Fibroblast of skin of right biceps (primary cell): ENCODE data around the gene UBE2F.
"Not testable (repeated sequence)": the region's sequence is repeated elsewhere in the genome, so short reads cannot be mapped to it uniquely, and the experiment has no call there.

Experiments used
- DNase-seq: peaks from one replicate; pipeline ENCODE4 v3.0.0-alpha.2; 2013

UBE2F gene

DNA sequence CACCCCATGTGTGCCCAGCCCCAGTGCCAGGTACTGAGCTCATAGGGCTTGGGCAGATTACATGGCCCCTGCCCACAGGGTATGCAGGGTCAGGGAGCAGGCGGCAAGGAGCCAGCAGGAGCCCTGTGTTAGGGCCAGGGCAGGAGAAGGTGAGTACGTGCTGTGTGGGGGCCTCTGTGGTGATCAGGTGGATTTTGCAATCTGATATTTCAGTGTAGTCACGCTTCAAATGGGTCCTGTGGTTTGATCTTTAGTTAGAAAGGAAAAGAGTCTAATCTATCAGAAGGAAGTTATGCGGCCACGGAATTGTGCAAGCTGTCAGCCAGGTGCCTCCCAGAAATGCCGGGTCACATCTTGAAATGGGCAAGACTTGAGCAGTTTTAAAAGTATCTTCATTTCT, 13.9 kb downstream of the UBE2F start:
- DNase-seq, result no peak

DNA sequence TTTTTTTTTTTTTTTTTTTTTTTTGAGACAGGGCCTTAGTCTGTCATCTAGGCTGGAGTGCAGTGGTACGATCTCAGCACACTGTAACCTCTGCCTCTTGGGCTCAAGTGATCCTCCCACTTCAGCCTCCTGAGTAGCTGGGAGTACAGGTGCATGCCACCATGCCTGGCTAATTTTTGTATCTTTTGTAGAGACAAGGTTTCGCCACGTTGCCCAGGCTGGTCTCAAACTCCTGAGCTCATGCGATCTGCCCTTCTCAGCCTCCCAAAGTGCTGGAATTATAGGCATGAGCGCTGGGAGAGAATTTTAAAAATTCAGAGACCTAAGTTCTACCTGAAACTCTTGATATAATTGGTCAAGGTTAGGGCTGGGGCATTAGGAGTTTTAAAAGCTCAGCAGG, 14.8 kb downstream of the UBE2F start:
- DNase-seq, result not testable (repeated sequence)

DNA sequence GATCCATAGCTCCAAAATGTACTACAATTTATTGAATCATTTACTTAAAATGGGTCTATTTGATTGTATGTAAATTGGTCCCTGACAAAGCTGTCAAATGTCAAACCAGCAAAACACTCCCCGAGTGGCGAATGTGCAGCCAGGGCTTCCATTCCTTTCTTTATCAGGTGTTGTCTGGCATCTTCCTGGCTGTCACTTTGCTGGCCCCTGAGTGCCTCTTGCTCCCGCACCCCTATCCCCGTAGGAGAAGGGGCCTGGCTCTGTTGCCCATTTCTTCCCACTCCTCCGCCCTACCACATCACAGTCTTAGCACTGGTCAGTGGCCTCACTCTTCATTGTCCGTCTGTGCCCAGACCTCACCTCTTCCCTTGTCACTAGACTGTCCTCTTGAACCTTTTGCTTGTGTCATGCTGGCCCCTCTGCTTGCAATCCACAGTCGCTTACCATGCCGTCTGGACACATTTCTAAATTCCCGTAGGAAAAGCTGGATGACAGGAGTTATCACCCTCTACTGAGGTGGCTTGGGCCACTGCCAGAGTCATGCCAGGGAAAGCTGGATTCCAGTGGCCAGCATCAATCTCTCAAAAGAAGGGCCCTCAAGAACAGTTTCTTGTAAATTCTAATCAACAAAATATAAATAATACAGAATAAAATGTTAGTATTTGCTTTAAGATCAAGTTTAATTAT, 15.4 kb downstream of the UBE2F start:
- DNase-seq, result no peak

DNA sequence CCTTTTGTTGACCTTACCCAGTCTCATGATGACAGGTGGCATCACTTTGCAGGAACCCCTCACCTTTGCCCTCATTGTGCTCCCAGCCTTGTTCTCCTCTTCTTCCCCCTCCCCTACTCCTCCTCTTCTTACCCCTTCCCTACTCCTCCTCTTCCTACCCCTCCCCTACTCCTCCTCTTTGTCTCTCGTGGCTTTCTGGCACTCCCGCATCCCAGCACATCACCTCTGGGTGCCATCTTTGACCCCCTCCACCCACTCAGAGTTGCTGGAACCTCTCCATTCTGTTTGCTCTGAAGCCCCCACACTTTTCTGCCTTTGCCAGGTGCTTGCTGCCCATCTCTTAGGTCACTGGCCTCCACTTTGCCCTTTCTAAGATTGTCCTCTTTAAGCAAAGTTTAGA, 17.1 kb downstream of the UBE2F start:
- no peak for DNase-seq

DNA sequence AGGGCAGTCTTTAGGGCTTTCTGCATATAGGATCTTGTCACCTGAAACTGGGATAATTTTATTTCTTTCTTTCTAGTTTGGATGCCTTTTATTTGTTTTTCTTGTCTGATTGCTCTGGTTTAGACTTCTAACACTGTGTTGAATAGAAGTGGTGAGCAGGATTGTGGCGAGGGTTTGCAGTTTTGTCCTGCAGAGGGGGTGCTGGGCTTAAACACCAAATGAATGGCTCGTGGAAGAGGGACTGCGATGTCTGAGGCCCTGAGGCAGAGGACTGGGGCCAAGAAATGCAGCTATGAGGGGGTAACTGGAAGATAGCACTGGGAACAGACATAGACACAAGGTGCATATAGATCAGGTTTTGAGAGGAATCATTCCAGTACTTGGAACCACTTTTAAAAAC, 20.5 kb downstream of the UBE2F start:
- DNase-seq, result no peak

DNA sequence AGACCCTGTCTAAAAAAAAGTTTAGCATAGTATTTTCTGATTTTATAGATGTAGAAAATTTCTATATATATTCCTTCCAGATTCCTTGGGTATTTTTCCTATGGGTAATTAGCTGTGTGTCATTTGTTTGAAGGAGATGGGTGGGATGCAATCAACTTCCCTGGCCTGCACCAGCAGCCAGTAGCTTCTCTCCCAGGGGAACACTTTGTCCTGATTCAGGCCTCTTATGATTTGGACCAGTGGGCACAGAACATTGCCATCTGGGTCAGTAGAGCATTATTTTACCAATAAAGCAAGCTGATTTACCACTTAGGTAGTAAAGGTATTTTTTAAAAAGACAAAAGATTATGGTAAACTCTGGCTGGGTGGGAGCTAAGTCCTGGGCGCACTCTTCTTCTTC, 26.9 kb downstream of the UBE2F start:
- DNase-seq, result no peak

DNA sequence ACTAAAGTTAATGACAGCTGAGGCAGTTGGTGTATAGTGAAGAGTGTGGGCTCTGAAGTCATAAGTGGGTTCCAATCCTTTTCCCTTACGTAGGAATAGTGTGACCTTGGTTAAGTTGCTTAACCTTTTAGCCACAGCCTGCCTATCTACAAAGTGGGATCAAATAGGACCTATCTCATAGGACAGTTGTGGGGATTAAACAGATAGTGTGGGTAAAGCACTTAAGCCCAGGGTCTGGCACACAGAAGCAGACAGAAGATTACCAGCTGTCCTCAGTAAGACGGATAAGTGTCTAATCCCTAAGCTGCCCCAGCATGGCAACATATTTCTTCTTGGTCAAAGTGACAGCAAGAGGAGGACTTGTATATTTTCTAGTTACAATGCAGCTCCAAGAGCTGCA, 28.2 kb downstream of the UBE2F start:
- no peak for DNase-seq

DNA sequence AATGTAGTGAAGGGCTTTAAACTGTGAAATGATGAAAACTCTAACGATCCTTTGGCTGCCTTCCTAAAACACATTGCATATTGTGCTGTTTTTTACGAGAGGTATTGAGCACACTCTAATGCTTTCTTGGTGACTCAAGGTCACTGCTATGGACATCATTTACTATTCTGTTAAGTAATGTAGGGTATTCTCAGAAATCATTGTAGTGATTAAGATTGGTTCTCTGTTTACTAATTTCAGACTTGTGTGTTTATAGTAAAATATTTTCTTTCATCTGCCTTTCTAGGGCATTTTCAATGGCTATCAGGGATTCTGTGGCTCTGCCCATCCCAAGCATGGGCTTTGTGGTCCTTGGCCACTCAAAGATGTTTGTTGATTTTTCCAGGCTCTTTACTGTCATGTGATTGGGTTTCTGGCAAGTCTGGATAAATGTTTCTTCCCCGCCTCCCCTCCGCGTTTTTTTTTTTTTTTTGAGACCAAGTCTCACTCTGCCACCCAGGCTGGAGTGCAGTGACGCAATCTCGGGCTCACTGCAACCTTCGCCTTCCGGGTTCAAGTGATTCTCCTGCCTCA, 29.3 kb downstream of the UBE2F start:
- peak; percentile 47 for DNase-seq

DNA sequence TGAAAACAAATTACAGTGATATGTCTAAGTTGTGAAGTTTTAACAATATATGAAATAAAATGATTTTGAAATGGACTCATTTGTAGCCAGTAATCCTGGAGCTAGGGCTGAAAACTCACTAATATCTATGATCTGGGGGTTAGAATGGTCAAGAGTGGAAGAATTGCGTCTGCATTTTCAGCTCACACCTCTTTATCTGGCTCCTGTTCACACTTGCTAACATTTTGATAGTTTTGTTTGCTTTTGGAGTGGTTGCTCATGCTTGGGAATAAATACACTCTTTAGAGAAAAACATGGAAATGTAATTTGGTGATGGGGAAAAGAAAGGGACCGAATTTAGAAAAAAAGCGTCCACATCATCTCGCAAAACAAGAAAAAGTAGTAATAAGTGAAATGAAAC, 30.7 kb downstream of the UBE2F start:
- DNase-seq, result no peak

DNA sequence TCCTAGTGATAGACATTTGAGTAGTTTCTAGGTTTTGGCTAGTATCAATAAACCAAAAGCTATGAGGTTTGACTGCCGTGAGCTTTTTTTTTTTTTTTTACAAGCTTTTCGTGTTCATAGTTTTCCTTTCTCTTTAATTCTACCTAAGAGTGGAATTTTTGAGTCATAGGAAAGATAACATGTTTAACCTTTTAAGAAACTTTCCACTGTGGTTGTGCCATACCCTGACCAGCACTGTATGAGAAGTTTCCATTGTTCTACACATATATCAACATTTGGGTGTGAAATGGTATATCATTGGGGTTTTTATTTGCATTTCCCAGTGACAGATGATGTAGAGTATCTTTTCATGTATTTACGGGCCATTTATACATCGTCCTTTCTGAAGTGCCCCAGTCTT, 31.7 kb downstream of the UBE2F start:
- DNase-seq, result peak; percentile 9

DNA sequence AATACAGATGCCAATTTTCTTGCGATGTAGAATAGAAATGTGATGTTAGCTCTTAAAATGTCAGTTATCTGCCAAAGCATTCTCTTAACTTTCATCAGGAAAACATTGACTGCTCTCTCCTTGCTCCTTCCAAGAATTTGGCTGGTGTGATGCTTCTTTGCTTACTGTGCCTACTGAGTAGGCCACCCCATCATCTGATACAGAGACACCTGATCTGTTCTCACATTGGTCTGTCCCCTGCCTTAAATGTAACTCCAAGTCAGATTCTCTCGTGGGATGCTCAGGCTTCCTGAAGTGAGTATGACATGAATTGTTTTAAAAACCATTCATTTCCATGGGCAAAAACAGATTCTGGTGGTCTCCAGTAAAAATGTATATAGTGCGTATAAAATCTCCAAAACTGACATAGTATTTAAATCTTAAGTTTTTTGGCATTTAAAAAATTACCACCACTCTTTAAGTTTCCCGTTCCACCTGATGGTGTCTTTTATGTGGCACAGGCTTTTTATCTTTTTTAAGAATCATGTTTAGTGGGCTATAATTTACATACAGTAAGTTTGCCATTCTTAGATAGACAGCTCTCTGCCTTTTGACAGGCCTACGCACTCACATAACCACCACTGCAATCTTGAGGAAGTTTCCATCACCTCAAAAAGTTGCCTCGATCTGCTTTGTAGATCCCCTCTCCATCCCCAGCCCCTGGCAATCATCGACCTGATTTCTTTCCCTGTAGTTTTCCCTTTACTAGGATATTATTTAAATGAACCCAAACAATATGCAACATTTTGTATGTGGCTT, 36.6 kb downstream of the UBE2F start:
- no peak for DNase-seq

DNA sequence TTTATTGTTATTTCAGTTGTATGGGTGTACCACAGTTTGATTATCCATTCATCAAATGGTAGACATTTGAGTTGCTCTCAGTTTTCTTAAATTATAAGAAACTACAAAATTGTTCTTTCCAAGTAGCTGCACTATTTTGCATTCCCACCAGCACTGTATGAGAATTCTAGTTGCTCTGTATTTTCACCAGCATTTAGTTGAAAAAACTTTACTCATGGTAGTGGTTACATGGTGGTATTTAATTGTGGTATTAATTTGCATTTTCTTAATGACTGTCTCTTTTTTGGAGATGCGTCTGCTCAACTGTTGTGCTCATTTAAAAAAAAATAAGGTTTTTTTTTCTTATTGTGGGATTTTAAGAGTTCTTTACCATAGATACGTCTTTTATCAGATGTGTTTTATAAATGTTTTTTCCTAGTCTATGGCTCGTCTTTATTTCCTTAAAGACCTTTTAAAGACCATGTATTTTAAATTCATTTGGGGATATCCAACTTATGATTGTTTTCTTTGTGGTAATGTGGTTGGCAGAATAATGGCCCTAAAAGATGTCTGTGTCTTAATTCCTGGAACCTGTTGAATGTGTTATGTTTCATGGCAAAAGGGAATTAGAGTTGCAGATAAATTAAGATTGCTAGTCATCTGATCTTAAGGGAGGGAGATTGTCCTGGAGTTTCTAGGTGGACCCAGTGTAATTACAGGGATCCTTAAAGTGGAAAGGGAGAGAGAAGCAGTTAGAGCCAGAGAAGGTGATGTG, 37.4 kb downstream of the UBE2F start:
- DNase-seq, result no peak

DNA sequence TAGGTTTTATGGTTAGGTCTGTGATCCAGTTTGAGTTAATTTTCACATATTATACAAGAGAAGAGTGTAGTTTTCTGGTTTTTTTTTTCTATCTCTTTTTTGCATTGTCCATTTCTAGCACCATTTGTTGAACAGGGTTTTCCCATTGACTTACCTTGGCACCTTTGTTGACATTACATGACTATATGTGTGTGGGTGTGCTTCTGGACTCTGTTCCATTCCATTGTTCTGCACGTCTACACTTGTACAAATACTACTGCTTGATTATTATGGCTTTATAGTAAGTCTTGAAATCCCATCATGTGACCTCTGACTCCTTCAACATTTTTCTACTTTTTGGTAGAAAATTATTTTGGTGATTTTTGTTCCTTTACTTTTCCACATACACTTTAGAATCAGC, 38.7 kb downstream of the UBE2F start:
- no peak for DNase-seq

DNA sequence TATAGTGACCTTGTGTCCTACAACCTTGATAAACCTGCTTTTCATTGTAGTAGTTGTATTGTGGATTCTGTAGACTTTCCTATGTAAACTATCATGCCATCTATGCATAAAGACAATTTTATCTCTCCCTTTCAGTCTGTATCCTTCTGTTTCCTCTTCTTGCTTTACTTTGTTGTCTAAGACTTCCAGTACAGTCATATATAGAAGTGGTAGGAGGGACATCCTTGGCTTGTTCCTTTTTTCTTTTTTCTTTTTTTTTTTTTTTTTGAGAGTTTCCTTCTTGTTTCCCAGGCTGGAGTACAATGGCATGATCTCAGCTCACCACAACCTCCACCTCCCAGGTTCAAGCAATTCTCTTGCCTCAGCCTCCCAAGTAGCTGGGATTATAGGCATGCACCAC, 39.7 kb downstream of the UBE2F start:
- no peak for DNase-seq

DNA sequence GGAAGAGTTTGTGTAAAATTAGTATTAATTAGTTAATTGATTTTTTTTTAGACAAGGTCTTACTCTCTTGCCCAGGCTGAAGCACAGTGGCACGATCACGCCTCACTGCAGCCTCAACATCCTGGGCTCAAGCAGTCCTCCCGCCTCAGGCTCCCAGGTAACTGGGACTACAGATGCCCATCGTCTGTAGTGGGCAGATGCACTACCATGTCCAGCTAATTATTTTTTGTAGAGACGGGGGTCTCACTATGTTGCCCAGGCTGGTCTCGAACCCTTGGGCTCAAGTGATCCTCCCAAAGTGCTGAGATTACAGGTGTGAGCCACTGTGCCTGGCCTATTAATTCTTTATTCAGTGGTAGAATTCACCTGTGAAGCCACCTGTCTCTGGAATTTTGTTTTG, 41.1 kb downstream of the UBE2F start:
- no peak for DNase-seq

DNA sequence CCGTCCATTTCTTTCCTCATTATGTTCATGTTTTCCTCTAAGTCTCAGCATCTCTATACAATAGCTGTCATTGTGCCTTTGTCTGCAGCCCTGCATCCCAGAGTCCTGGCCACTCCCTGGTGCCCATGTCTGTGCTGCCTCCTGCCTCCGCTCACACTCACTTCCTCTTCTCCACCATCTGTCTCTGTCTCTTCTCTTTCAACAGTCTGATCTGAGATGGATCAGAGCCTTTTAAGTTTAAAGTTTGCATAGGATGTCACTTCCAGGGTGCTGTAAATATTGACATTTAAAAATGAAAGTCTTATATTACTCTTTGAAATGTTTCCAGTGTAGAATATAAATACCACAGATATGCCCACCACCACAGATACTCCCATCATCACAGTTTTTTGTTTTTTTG, 42.7 kb downstream of the UBE2F start:
- no peak for DNase-seq

DNA sequence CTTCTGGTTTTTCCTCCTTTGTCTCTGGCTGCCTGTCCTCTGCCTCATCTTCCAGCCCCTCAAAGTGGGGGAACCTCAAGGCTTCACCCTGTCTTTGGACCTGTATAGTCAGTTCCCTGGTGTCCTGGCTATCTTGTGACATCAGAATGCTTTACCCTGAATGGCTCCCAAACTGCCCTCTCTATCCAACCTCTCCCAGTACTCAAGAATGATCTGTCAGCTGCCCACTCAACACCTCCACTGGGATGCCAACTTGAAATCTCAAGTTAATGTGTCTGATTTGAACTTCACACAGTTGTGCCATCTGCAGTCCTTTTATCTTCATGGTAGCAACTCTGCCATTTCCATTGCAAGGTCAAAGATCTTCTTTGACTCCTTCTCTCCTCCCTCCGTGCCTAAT, 43.8 kb downstream of the UBE2F start:
- DNase-seq, result no peak

DNA sequence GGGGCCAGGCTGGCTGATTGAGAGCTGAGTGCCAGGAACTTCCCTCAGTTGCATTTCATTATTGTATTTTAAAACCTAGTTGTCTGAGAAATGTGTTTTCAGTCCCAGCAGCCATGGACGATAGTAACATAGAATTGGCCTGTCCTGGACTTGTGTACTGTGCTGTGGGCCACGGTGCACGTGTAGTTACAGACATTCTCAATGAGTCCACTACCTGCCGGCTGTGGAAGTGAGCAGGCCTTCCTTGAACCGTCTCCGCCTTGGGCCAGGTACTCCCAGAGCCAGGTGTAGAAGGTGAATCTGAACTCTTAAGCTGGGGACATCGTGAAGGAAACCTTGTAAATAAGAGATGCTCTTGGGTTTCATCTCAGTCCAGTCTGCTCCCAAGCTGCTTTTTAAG, 47.0 kb downstream of the UBE2F start:
- DNase-seq, result no peak

DNA sequence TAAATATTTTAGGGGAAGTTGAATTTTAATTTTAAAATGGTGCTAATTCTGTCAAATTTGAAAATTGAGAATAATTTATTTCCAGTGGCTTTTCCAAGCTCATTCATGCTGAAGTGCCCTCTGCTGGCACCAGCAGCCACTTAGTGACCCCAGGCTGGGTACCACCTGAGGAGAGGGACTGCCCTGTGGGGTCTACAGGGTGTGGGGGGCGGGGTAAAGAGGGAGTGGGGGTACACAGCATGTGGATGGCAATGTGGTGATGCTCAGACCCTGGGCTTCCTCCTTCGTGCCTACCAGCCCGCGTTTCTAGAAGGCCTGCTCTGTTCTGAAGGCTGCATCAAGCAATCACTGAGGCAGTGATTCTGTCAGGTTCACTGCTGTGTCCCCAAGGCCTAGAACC, 48.9 kb downstream of the UBE2F start:
- no peak for DNase-seq

DNA sequence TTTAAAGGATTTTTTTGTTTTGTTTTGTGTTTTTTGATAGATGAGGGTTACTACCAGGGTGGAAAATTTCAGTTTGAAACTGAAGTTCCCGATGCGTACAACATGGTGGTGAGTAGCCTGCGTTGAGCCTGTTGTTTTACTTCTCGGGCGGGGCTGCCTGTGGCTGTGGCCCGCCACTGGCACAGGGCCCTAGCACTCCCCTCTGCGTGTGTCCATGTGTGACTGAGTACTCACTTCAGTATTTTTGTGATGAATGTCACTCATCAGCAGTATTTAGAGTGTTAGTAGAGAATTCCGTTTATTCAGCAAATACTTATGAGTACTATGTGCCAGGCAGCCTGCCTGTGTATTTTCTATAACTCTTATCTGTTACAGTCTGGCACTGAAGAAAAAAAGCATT, 49.7 kb downstream of the UBE2F start:
- no peak for DNase-seq

DNA sequence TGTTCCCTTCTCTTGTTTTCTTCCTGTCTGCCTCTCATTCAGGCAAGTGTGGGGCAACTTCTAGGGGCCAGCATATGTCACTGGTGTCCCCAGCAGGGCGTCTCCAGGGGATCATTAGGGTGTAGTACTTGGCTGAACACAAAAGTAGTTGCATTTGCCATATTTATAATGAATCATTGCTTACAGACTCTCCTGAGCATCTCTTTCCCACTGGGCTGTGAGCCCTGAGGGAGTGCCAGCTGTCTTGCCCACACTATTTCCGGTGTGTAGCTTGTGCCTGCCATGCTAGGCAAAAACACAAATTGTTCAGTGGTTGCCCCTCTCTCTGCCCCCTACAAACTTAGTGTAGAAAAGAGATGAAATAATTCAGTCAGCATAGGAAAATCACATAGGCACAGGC, 53.1 kb downstream of the UBE2F start:
- DNase-seq, result no peak

DNA sequence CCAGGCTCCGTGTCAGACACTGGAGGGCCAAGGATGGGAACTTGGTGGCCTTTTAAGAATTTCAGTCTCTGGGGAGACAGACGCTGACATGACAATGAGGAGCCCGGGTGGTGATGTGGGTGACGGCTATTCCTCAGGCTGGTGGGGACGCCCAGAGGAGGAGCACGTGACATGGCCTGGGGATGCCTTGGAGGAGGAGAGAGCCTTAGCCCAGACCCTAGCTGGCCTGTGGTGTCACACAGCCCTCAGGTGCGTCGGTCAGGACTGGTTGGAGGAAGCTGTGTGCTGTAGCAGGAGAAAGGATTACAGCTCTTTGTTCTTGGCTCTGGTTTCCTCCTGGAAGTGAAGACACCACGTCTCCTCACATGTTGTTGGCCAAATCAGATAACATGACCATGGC, 54.0 kb downstream of the UBE2F start:
- no peak for DNase-seq

DNA sequence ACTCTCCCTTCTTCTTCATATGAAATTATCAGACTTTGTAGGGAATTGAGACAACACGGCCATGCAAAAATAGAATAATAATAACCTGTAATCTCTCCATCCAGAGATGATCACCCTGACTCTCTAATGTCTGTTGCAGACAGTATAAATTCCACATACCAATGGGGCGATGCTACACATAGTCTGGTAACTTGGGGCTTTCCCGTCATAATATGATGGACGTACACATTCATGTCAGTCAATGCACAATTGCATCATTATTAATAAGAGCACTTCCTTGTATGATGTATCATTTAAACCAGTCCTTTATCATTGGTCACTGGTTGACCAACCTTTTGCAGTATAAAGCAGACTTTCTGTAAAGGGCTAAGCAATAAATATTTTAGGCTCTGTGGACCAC, 54.5 kb downstream of the UBE2F start:
- DNase-seq, result peak; percentile 45
